Psoas muscle (tissue), 8 donors: ENCODE data around the gene HMBS. TPM values are rescaled to one million over a fixed set of nuclear protein-coding genes. Genes with fewer than 3 reads are reported as not detected.

Experiments
- ATAC-seq, 4 donors: fragments of 200-7000 bp; cut with Tn5 transposase; one replicate each; pipeline ENCODE4 v1.9.1; 2020; ENCODE audit warnings: moderate library complexity in 3 of 4, mild to moderate bottlenecking in 2 of 4
- DNase-seq, 2 donors: peaks; one replicate each; pipeline ENCODE4 v3.0.0-alpha.2; 2020
- H3K27ac ChIP-seq: fragments of 200-600 bp; one replicate; pipeline ENCODE4 v1.8.0; 2022
- H3K27me3 ChIP-seq, 3 donors: fragments of 200-600 bp in 1 of 3; one replicate each; pipeline versions ENCODE4 v1.6.1 to v1.8.0; 2013 to 2022; ENCODE audit warnings: low read length in 2 of 3, mild to moderate bottlenecking in 2 of 3, moderate library complexity in 1 of 3; ENCODE audit not compliant: insufficient read depth in 3 of 3
- H3K36me3 ChIP-seq, 2 donors: fragments of 200-600 bp in 1 of 2; one replicate each; pipeline versions ENCODE4 v1.6.1 to v1.8.0; 2013 to 2022; ENCODE audit warnings: low read depth in 1 of 2, mild to moderate bottlenecking in 1 of 2, moderate library complexity in 1 of 2; ENCODE audit not compliant: insufficient read depth in 1 of 2
- H3K4me1 ChIP-seq: fragments of 200-600 bp; one replicate; pipeline ENCODE4 v1.8.0; 2022
- H3K4me3 ChIP-seq: fragments of 200-600 bp; one replicate; pipeline ENCODE4 v1.8.0; 2022; ENCODE audit warnings: mild to moderate bottlenecking
- H3K9me3 ChIP-seq: fragments of 200-600 bp; one replicate; pipeline ENCODE4 v1.8.0; 2022
- WGBS, 3 donors: extraction: QIAGEN DNeasy Blood & Tissue Kit; methylation state at CpG; one replicate each; pipeline versions ENCODE4 v1.1.6 to v1.1.7; 2013; 5-methylcytosine and 5-hydroxymethylcytosine counted together
- intact Hi-C, 2 donors: fragments of 100-400 bp; cut with DNase I; formaldehyde crosslinking; loops; one replicate each; pipeline versions ENCODE4 v1.11.0 to v1.14.2; 2022
- polyA plus RNA-seq, 3 donors: library from polyadenylated mRNA; stranded (reverse); fragments of 200-250 nt; gene quantifications; one replicate each; pipeline ENCODE4 v1.2.3, GENCODE V29; 2013
- total RNA-seq, 4 donors: library from RNA; stranded (reverse); fragmentation: NEBNext Ultra II Directional in 2 of 4; extraction: Animal tissue kit (Norgen Biotek cat#: 25700) in 2 of 4; gene quantifications; one replicate each; pipeline versions ENCODE4 v1.2.1 to v1.2.4, GENCODE V29; 2021 to 2023
- TF ChIP-seq, protein P1 (sequence below): fragments of 200-600 bp; IDR thresholded peaks from one replicate; pipeline ENCODE4 v1.8.0; 2022; ENCODE audit warnings: antibody characterized with exemption
- donor health status: healthy with polysubstance abuse.
- donor health status: DM: no; HTN: no; CAD: no; lungs with moderate emphysema.
- donor health status: Bipolar disorder and iron deficiency.
- donor health status: healthy.
- donor health status: DM: yes; HTN: yes; CAD: no.
- donor health status: DM: no; HTN: no; CAD: no.
- donor health status: DM: no; HTN: no; CAD: no.
- donor health status: DM: yes; HTN: yes; CAD: no.

HMBS gene
- total and polyA plus RNA-seq, 7 donors, result 18.1 to 45.3 (median 33.3) TPM

DNA sequence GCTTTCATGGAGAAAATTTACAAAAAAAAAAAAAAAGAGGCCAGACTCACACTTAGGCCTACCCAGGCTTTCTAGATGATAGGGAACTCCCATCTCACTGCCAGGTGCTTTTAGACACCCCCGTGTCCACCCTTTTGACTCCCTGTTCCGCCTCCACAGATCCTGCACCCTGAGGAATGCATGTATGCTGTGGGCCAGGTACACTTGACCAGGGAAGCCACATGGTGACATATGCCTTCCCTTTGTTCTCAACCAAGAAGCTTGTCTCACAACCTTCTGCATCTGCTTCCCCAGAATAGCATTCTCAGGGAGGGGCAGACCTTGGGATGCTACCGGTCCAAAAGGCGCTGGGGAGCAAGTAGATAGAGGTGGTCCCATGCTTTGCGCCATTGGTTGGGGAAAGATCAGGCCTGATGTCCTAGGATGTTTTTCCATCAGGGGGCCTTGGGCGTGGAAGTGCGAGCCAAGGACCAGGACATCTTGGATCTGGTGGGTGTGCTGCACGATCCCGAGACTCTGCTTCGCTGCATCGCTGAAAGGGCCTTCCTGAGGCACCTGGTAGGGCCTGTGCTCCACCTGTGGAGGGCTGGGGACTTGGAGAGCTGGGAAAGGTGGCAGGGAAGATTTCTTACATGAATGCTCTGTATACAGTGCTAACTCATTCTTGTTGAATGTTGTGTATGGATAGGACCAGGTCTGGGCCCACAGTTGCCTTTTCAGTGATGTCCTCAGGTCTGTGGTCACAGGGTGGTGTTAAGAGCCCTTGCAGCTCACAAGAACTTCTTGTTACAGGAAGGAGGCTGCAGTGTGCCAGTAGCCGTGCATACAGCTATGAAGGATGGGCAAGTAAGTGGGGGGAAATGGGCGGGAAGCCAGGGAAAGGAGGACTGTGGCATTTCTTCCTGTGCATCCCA lies 7.5 kb downstream of the HMBS start:
- no peak for ATAC-seq
- WGBS, 3 donors, result 82 to 84% (median 83%) methylated on average over 13 of the region's 13 CpGs
- Histone ChIP-seq H3K27me3 (no peaks in the 10 kb centered on the region), H3K4me1 (peaks cover 19% of the 10 kb centered on the region), H3K27ac (no peak overlapping the region), H3K4me3 (no peak overlapping the region), H3K9me3 (no peaks in the 10 kb centered on the region), H3K36me3 (peaks cover 0 to 54% of the 10 kb centered on the region in 2 donors)
- TF ChIP-seq, protein P1, sequence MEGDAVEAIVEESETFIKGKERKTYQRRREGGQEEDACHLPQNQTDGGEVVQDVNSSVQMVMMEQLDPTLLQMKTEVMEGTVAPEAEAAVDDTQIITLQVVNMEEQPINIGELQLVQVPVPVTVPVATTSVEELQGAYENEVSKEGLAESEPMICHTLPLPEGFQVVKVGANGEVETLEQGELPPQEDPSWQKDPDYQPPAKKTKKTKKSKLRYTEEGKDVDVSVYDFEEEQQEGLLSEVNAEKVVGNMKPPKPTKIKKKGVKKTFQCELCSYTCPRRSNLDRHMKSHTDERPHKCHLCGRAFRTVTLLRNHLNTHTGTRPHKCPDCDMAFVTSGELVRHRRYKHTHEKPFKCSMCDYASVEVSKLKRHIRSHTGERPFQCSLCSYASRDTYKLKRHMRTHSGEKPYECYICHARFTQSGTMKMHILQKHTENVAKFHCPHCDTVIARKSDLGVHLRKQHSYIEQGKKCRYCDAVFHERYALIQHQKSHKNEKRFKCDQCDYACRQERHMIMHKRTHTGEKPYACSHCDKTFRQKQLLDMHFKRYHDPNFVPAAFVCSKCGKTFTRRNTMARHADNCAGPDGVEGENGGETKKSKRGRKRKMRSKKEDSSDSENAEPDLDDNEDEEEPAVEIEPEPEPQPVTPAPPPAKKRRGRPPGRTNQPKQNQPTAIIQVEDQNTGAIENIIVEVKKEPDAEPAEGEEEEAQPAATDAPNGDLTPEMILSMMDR, result no peak
- intact Hi-C loops, result no loop called here
- DNase-seq, result no peak

DNA sequence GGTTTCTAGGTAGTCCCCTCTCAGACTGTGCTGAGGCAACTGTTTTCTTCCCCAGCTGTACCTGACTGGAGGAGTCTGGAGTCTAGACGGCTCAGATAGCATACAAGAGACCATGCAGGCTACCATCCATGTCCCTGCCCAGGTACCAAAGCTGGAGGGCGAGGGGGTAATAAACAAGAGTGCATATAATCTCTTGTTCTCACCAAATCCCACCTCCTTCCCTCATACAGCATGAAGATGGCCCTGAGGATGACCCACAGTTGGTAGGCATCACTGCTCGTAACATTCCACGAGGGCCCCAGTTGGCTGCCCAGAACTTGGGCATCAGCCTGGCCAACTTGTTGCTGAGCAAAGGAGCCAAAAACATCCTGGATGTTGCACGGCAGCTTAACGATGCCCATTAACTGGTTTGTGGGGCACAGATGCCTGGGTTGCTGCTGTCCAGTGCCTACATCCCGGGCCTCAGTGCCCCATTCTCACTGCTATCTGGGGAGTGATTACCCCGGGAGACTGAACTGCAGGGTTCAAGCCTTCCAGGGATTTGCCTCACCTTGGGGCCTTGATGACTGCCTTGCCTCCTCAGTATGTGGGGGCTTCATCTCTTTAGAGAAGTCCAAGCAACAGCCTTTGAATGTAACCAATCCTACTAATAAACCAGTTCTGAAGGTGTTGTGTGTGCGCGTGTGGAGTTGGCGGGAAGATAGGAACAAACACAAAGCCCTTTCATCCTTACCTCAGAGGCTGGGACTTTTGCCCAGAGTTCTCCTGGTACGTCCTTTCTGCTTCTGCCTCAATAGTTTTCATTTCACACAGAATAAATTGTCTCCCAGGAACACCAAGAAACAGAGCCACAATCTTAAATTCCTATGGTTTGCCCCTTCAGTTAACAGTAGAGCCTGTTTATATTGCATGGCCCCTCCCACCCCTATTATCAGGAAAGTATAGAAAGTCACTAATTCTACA lies 8.5 kb downstream of the HMBS start:
- peaks cover 19% of the 10 kb centered on the region for H3K4me1 ChIP-seq
- ATAC-seq (no peak), DNase-seq (no peak)
- TF ChIP-seq, protein P1, result no peak
- peaks cover 4 to 63% of the 10 kb centered on the region in 2 donors for H3K36me3 ChIP-seq
- H3K9me3 ChIP-seq, result no peaks in the 10 kb centered on the region
- H3K27ac ChIP-seq, result peak overlapping the region; percentile 96
- intact Hi-C loops, result no loop called here
- no peaks in the 10 kb centered on the region for H3K27me3 ChIP-seq
- 37 to 51% (median 37%) methylated on average over 12 of the region's 12 CpGs for WGBS, 3 donors
- H3K4me3 ChIP-seq, result peak overlapping the region; percentile 90

DNA sequence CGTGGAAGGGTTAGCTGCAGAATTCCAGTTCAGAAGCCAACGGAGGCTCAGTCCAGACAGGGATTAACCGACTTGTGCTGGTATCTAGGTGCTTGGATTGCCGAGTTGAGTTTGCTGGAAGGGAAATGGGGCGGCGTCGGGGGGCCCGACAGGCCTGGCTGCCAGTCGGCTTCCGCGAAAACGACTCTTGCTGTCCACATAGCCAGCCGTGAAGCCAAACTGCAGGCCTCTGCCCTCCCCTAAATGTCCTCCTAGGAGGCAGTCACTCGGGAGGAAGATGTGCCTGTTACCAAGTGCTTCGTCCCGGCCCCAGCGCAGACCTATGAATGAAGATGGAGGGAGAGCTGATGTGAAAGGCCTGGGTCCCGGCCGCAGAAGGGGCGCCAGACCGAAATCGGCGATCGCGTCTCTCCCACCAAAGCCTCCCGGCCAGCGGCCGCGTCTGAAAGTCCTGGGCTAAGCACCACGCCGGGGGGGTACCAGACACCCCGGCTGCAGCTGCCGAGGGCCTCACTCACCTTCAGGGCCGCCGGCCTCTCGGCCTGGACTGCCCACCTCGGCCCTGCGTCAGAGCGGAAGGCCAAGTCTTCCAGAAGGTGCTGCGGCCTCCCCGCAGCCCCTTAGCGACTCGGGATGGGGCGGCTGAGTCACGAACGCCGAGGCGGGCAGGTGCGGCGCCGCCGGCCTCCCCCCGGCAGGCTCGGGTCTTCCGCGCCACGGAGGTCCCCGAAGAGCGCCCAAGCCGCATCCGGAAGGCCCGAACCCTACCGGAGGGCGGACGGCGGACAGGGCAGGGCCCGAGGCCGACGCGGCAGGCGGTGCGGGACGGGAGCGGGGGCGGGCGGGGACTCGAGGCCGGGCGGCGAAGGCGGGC lies 9.5 kb downstream of the HMBS start:
- H3K4me3 ChIP-seq, result peak overlapping the region; percentile 90
- H3K27ac ChIP-seq, result peak overlapping the region; percentile 96
- intact Hi-C loops, result no loop called here
- DNase-seq (peak; percentile 41 to 68), ATAC-seq (peak; percentile 34 to 45 (median 36))
- H3K27me3 ChIP-seq, result no peaks in the 10 kb centered on the region
- 0 to 1% (median 0%) methylated on average over 67 to 79 of the region's 81 CpGs for WGBS, 3 donors
- TF ChIP-seq, protein P1, result no peak
- peaks cover 4 to 65% of the 10 kb centered on the region in 2 donors for H3K36me3 ChIP-seq
- no peaks in the 10 kb centered on the region for H3K9me3 ChIP-seq
- peaks cover 19% of the 10 kb centered on the region for H3K4me1 ChIP-seq

DNA sequence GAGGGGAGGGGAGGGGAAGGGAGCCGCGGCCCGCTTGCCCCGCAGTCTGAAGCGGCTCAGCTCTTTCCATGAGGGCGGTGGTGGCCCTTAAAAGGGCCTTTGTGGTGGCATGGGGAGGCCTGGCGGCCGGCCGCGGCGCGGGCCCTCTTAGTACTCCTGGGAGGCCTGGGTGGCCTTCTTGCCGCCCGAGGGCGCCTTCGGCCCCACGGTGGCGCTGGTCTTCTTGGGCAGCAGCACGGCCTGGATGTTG lies 10.1 kb downstream of the HMBS start:
- H3K27ac ChIP-seq, result peak overlapping the region; percentile 96
- TF ChIP-seq, protein P1, result peak; percentile 63
- DNase-seq (peak; percentile 85 to 94), ATAC-seq (peak; percentile 81 to 90 (median 86))
- WGBS, 3 donors, result 0 to 1% (median 0%) methylated on average over 7 to 19 of the region's 19 CpGs
- H3K27me3 ChIP-seq, result no peaks in the 10 kb centered on the region
- H3K4me3 ChIP-seq, result peak overlapping the region; percentile 90
- H3K4me1 ChIP-seq, result peaks cover 19% of the 10 kb centered on the region
- no peaks in the 10 kb centered on the region for H3K9me3 ChIP-seq
- intact Hi-C loops, result no loop called here
- peaks cover 4 to 68% of the 10 kb centered on the region in 2 donors for H3K36me3 ChIP-seq
